ENCODE results near the gene RNF8. TPM values are rescaled to one million over a fixed set of nuclear protein-coding genes. Genes with fewer than 3 reads are reported as not detected.
"Not testable (repeated sequence)": the region's sequence is repeated elsewhere in the genome, so short reads cannot be mapped to it uniquely, and the experiment has no call there.

The RNF8 gene
- polyA plus RNA-seq, 2 donors = 10.3 to 14.7 TPM

GRCh38 chr6:37388578-37388977 lies 34.8 kb downstream of the RNF8 start:
- Histone ChIP-seq H3K27me3 (ENCODE audit: control insufficient read depth in 1 of 2, insufficient read depth in 2 of 2, low read length in 2 of 2) (no peaks in the 10 kb centered on the region), H3K27ac (ENCODE audit: low read depth in 2 of 2, low read length in 1 of 2) (no peak overlapping the region), H3K36me3 (ENCODE audit: control insufficient read depth in 2 of 2, insufficient read depth in 2 of 2, low read length in 1 of 2) (peaks cover 14 to 20% of the 10 kb centered on the region in 2 donors), H3K9me3 (ENCODE audit: control insufficient read depth in 2 of 2, insufficient read depth in 1 of 2, low read depth in 1 of 2, low read length in 1 of 2) (no peaks in the 10 kb centered on the region), H3K4me1 (ENCODE audit: control insufficient read depth in 2 of 2, insufficient read depth in 2 of 2, low read length in 1 of 2) (no peaks in the 10 kb centered on the region), H3K4me3 (ENCODE audit: low read depth in 1 of 2, low read length in 2 of 2) (no peak overlapping the region)

DNA sequence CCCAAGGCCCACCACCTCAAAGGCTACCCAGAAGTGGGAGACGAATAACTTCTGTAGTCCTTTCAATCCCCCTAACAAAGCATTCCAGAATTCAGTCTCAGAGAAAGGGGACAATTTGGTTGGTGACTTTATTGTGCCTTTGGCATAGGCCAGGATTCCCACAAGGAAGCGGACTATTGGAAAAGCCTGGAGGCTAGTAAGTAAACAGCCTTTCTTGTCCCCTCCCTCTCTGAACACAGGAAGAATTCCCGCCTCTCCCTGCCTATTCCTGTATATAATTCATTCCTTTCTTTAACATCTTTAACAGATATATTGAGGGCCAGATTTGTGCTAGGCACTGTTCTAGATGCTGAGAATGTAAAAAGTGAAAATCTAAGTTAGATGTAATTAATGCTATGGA lies 36.1 kb downstream of the RNF8 start:
- H3K4me1 ChIP-seq (ENCODE audit: control insufficient read depth in 2 of 2, insufficient read depth in 2 of 2, low read length in 1 of 2) = no peaks in the 10 kb centered on the region
- no peaks in the 10 kb centered on the region for H3K27me3 ChIP-seq (ENCODE audit: control insufficient read depth in 1 of 2, insufficient read depth in 2 of 2, low read length in 2 of 2)
- H3K4me3 ChIP-seq (ENCODE audit: low read depth in 1 of 2, low read length in 2 of 2) = no peak overlapping the region
- H3K9me3 ChIP-seq (ENCODE audit: control insufficient read depth in 2 of 2, insufficient read depth in 1 of 2, low read depth in 1 of 2, low read length in 1 of 2) = no peaks in the 10 kb centered on the region
- H3K27ac ChIP-seq (ENCODE audit: low read depth in 2 of 2, low read length in 1 of 2) = no peak overlapping the region
- H3K36me3 ChIP-seq (ENCODE audit: control insufficient read depth in 2 of 2, insufficient read depth in 2 of 2, low read length in 1 of 2) = peaks cover 18 to 20% of the 10 kb centered on the region in 2 donors
- WGBS, 2 donors = 93 to 98% methylated on average over 3 of the region's 3 CpGs

- H3K4me3 ChIP-seq (ENCODE audit: low read depth in 1 of 2, low read length in 2 of 2) = no peak overlapping the region
- no peaks in the 10 kb centered on the region for H3K27me3 ChIP-seq (ENCODE audit: control insufficient read depth in 1 of 2, insufficient read depth in 2 of 2, low read length in 2 of 2)
- 54 to 60% methylated on average over 2 of the region's 2 CpGs for WGBS, 2 donors
- H3K36me3 ChIP-seq (ENCODE audit: control insufficient read depth in 2 of 2, insufficient read depth in 2 of 2, low read length in 1 of 2) = peaks cover 18 to 20% of the 10 kb centered on the region in 2 donors
- no peaks in the 10 kb centered on the region for H3K4me1 ChIP-seq (ENCODE audit: control insufficient read depth in 2 of 2, insufficient read depth in 2 of 2, low read length in 1 of 2)
- no peaks in the 10 kb centered on the region for H3K9me3 ChIP-seq (ENCODE audit: control insufficient read depth in 2 of 2, insufficient read depth in 1 of 2, low read depth in 1 of 2, low read length in 1 of 2)
- no peak overlapping the region for H3K27ac ChIP-seq (ENCODE audit: low read depth in 2 of 2, low read length in 1 of 2)
These were observed 37.3 kb downstream of the RNF8 start for GRCh38 chr6:37391120-37391519.

- H3K4me3 ChIP-seq (ENCODE audit: low read depth in 1 of 2, low read length in 2 of 2) = no peak overlapping the region
- peaks cover 15 to 20% of the 10 kb centered on the region in 2 donors for H3K36me3 ChIP-seq (ENCODE audit: control insufficient read depth in 2 of 2, insufficient read depth in 2 of 2, low read length in 1 of 2)
- WGBS, 2 donors = 90 to 92% methylated on average over 1 of the region's 1 CpG
These were observed 39.0 kb downstream of the RNF8 start for GRCh38 chr6:37392821-37393220.

GRCh38 chr6:37393381-37393929 lies 39.7 kb downstream of the RNF8 start:
- WGBS, 2 donors = 82 to 85% methylated on average over 1 of the region's 1 CpG
- H3K36me3 ChIP-seq (ENCODE audit: control insufficient read depth in 2 of 2, insufficient read depth in 2 of 2, low read length in 1 of 2) = peaks cover 15 to 20% of the 10 kb centered on the region in 2 donors

More at GRCh38 chr6:37392821-37393220, 39.0 kb downstream of the RNF8 start:
- Histone ChIP-seq H3K27ac (ENCODE audit: low read depth in 2 of 2, low read length in 1 of 2) (no peak overlapping the region), H3K9me3 (ENCODE audit: control insufficient read depth in 2 of 2, insufficient read depth in 1 of 2, low read depth in 1 of 2, low read length in 1 of 2) (no peaks in the 10 kb centered on the region), H3K27me3 (ENCODE audit: control insufficient read depth in 1 of 2, insufficient read depth in 2 of 2, low read length in 2 of 2) (no peaks in the 10 kb centered on the region), H3K4me1 (ENCODE audit: control insufficient read depth in 2 of 2, insufficient read depth in 2 of 2, low read length in 1 of 2) (no peaks in the 10 kb centered on the region)

GRCh38 chr6:37396571-37397180 lies 42.9 kb downstream of the RNF8 start:
- H3K27me3 ChIP-seq (ENCODE audit: control insufficient read depth in 1 of 2, insufficient read depth in 2 of 2, low read length in 2 of 2) = no peaks in the 10 kb centered on the region
- H3K4me1 ChIP-seq (ENCODE audit: control insufficient read depth in 2 of 2, insufficient read depth in 2 of 2, low read length in 1 of 2) = no peaks in the 10 kb centered on the region
- no peak overlapping the region for H3K27ac ChIP-seq (ENCODE audit: low read depth in 2 of 2, low read length in 1 of 2)
- no peak overlapping the region for H3K4me3 ChIP-seq (ENCODE audit: low read depth in 1 of 2, low read length in 2 of 2)
- no peaks in the 10 kb centered on the region for H3K9me3 ChIP-seq (ENCODE audit: control insufficient read depth in 2 of 2, insufficient read depth in 1 of 2, low read depth in 1 of 2, low read length in 1 of 2)
- H3K36me3 ChIP-seq (ENCODE audit: control insufficient read depth in 2 of 2, insufficient read depth in 2 of 2, low read length in 1 of 2) = peaks cover 3 to 7% of the 10 kb centered on the region in 2 donors
- WGBS, 2 donors = 77 to 82% methylated on average over 4 of the region's 4 CpGs

More at GRCh38 chr6:37393381-37393929, 39.7 kb downstream of the RNF8 start:
- H3K27me3 ChIP-seq (ENCODE audit: control insufficient read depth in 1 of 2, insufficient read depth in 2 of 2, low read length in 2 of 2) = no peaks in the 10 kb centered on the region
- no peak overlapping the region for H3K4me3 ChIP-seq (ENCODE audit: low read depth in 1 of 2, low read length in 2 of 2)
- no peaks in the 10 kb centered on the region for H3K4me1 ChIP-seq (ENCODE audit: control insufficient read depth in 2 of 2, insufficient read depth in 2 of 2, low read length in 1 of 2)
- no peak overlapping the region for H3K27ac ChIP-seq (ENCODE audit: low read depth in 2 of 2, low read length in 1 of 2)
- H3K9me3 ChIP-seq (ENCODE audit: control insufficient read depth in 2 of 2, insufficient read depth in 1 of 2, low read depth in 1 of 2, low read length in 1 of 2) = no peaks in the 10 kb centered on the region

DNA sequence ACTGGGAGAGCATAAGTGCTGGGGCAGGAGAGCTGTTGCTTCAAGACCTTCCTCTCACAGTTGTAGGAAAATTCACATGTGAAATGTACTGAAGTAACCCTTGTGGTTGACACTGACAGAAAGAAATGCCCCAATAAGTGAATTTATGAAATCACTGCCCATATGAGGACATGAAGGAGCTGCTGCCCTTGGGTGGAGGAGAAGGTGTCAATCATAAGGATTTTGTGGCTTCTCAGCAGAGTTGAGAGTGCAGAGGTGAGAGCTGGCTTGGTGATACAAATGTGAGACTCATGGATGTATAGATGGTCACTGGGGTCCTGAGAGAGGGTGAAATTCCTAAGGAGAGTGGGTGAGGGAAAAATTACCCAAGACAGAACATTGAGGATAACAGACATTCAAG lies 45.3 kb downstream of the RNF8 start:
- Histone ChIP-seq H3K36me3 (ENCODE audit: control insufficient read depth in 2 of 2, insufficient read depth in 2 of 2, low read length in 1 of 2) (peaks cover 0 to 5% of the 10 kb centered on the region in 2 donors), H3K4me3 (ENCODE audit: low read depth in 1 of 2, low read length in 2 of 2) (no peak overlapping the region), H3K27ac (ENCODE audit: low read depth in 2 of 2, low read length in 1 of 2) (no peak overlapping the region), H3K4me1 (ENCODE audit: control insufficient read depth in 2 of 2, insufficient read depth in 2 of 2, low read length in 1 of 2) (no peaks in the 10 kb centered on the region), H3K27me3 (ENCODE audit: control insufficient read depth in 1 of 2, insufficient read depth in 2 of 2, low read length in 2 of 2) (no peaks in the 10 kb centered on the region), H3K9me3 (ENCODE audit: control insufficient read depth in 2 of 2, insufficient read depth in 1 of 2, low read depth in 1 of 2, low read length in 1 of 2) (no peaks in the 10 kb centered on the region)

DNA sequence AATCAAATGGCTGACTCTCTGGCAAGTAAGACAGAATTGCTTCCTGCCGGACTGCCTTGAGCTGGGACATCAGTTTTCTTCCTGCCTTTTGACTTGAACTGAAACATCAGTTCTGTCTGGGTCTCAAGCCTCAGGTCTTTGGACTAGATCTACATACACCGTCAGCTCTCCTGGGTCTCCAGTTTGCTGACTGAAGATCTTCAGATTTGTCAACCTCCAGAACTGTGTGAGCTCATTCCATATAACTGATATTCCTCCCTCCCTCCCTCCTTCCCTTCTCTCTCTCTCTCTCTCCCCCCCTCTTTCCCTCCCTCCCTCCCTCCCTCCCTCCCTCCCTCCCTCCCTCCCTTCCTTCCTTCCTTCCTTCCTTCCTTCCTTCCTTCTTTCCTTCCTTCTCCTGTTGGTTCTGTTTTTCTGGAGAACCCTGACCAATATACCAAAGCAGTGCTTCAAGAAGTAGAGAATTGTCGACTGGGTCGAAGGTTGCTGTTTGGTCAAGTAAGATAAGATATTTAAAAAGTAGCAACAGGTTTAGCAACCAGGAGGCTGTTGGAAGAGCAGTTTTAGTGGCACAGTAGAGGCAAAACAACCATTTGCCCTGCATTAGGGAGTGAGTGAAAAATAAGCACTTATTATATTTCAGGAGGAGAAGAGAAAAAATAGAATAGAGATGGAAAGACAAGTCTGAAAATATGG lies 46.2 kb downstream of the RNF8 start:
- Histone ChIP-seq H3K4me3 (ENCODE audit: low read depth in 1 of 2, low read length in 2 of 2) (no peak overlapping the region), H3K36me3 (ENCODE audit: control insufficient read depth in 2 of 2, insufficient read depth in 2 of 2, low read length in 1 of 2) (no peaks in the 10 kb centered on the region), H3K4me1 (ENCODE audit: control insufficient read depth in 2 of 2, insufficient read depth in 2 of 2, low read length in 1 of 2) (no peaks in the 10 kb centered on the region), H3K27ac (ENCODE audit: low read depth in 2 of 2, low read length in 1 of 2) (no peak overlapping the region), H3K9me3 (ENCODE audit: control insufficient read depth in 2 of 2, insufficient read depth in 1 of 2, low read depth in 1 of 2, low read length in 1 of 2) (no peaks in the 10 kb centered on the region), H3K27me3 (ENCODE audit: control insufficient read depth in 1 of 2, insufficient read depth in 2 of 2, low read length in 2 of 2) (no peaks in the 10 kb centered on the region)
- WGBS, 2 donors = 55 to 69% methylated on average over 4 of the region's 4 CpGs

DNA sequence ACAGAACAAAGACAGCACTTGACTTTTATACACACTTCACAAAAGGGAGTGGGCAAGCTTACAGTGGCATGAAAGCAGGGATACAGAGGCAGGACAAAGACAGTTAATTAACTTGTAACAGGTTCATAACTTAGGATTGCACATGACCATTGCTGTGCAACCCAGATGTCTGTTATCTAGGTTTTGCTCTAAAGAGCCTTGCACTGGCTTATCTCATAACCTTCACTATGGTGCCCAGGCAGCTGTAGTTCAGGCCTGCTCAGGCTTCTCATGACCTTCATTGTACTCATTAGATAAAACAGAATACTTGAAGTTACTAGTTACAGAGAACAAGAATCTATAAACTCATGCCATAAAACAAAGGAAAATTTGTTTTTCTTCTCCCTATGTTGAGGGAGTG lies 47.9 kb downstream of the RNF8 start:
- H3K27ac ChIP-seq (ENCODE audit: low read depth in 2 of 2, low read length in 1 of 2); H3K27me3 ChIP-seq (ENCODE audit: control insufficient read depth in 1 of 2, insufficient read depth in 2 of 2, low read length in 2 of 2); H3K4me1 ChIP-seq (ENCODE audit: control insufficient read depth in 2 of 2, insufficient read depth in 2 of 2, low read length in 1 of 2); H3K4me3 ChIP-seq (ENCODE audit: low read depth in 1 of 2, low read length in 2 of 2); H3K36me3 ChIP-seq (ENCODE audit: control insufficient read depth in 2 of 2, insufficient read depth in 2 of 2, low read length in 1 of 2); H3K9me3 ChIP-seq (ENCODE audit: control insufficient read depth in 2 of 2, insufficient read depth in 1 of 2, low read depth in 1 of 2, low read length in 1 of 2): not testable (repeated sequence)

Data from esophagus (tissue), 2 donors.